SU-DHL-6 (cell line): ENCODE data around the gene ELMOD3.

ENCODE experiments used
- CTCF ChIP-seq: fragments of 200-600 bp; sonication (generic); IDR thresholded peaks from one replicate; pipeline ENCODE4 v1.5.1; 2017; ENCODE audit warnings: antibody characterized with exemption, mild to moderate bottlenecking, low read length, moderate library complexity; ENCODE audit not compliant: insufficient read depth, poor library complexity, severe bottlenecking
- EZH2phosphoT487 ChIP-seq: fragments of 200-600 bp; sonication (generic), shearing (Covaris generic); conservative IDR thresholded peaks from 2 replicates; pipeline ENCODE4 v1.6.1; 2018; ENCODE audit warnings: mild to moderate bottlenecking, antibody characterized with exemption, low read length, moderate library complexity, mixed read lengths

GRCh38 chr2:85428343-85428881 lies 73.8 kb downstream of the ELMOD3 start:
- TF ChIP-seq CTCF: no peak
- TF ChIP-seq EZH2phosphoT487: no peak
